Suppressor macrophage treated with lipopolysaccharide for 1 hour (primary cell): Measurements from ENCODE around the gene GPANK1.
A peak's percentile ranks its signal among the peaks of the same experiment; 100 is the strongest.

Experiments
- DNase-seq, 3 donors: peaks; one replicate each; pipeline ENCODE4 v3.0.0-alpha.2; 2020 to 2022

GPANK1 gene

DNA sequence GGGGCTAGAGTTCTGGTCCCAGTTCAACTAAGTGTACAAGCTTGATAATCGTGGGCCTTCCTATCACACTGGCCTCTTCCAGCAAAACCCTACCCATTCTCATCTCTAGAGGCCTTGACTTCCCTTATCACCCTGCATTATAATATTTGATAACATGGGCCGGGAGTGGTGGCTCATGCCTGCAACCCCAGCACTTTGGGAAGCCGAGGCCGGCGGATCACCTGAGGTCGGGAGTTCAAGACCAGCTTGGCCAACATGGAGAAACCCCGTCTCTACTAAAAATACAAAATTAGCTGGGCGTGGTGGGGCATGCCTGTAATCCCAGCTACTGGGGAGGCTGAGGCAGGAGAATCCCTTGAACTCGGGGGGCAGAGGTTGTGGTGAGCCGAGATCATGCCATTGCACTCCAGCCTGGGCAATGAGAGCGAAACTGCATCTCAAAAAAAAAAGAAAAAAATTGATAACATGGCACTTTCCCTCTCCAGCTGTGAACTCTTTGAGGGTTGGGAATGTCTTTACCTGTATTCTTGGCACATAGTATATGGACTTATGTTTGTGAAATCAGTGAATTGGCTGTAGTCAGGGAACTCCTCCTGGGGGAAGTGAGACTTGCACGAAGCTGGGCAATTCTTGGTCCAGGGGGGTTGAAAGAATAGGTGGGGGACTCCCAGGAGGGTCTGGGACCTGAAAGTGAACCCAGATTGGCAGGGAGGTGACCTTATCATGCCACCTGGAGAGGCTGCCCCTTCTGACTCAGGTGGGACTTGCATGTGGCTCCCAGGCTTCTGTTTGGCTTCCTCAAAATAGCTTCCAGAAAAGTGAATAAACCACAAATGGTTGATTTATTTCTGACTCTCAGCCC, 3.3 kb downstream of the GPANK1 start:
- DNase-seq, result no peak

DNA sequence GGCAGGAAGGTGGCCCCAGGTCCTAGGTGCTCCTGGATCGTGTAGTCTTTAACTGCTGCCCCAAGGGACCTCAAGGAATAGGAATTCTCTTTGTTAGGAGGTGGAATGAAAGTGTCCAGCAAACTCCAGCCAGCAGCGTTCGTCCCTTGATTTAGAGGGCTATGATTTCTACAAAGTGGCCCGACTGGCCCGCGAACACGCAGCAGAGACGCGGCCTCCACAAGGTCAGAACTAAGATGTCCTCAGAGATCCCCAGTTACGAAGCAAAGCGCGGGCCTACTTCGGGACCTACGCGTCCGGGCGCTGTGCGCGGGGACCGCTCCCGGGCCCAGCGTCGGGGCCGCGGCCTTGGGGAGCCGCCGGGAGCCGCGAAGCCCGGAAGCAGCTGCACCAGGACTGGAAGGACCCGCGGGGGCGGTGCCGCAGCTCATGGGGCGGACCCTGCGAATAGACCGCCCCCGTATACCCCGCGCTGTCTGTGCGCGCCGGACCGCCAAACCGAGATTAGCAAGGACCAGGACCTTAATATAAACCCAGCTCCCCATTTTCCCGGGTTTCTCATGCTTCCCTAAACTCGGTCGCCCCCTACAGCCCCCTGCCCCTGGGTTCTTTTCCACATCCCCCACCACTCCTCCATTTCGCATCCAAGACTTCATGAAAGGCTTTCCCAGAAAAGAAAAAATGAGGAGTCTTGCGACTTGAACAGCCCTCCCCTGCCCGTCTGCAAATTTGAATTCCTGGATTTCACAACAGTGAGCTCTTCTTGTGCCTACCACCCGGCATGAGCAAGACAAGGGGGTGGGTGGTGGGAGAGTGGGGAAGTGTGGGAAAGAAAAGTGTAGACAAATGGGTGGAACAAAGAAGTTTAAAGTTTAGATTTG, 4.2 kb downstream of the GPANK1 start, which contains the start of gene C6orf47:
Gene C6orf47, minus strand, starts transcription at position 398 of the 881 bp plus-strand sequence. CDS start 831 bp downstream, outside the sequence.
- peak; percentile 86 to 94 (median 87) for DNase-seq

DNA sequence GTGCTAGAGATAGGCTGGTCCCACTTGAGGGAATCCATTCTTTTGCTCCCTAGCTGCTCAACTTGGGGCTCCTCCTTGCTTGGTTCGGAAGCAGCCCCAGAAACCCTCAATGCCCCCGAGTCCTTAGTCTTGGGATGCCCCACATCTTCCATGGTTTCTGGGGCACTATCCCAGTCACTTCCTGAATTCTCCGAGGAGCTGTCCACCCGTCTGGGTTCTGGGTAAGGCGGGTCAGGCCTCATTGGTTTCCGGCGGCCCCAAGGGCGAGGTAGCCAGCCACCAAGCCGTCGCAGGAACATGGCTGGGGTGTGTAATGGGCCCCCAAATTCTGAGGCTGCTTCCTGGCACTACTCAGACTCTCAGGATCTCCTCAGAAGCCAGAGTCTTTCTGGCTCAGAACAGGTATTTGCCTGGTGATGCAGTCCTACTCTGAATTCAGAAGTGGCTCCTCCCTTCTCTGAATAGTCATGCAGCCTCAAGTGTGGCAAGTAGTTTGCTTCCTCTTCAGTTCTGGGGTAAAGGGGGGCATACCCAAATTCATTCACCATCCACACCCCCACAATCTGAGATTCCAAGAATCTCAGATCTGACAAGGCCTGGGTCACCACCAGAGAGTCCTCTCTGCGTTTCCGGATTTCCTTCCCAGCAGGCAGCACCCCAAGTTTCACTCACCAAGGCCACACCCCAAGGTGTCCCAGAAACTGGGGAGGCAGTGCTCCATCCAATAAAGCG, 5.0 kb downstream of the GPANK1 start:
- DNase-seq, result peak; percentile 52 to 66 (median 52)

DNA sequence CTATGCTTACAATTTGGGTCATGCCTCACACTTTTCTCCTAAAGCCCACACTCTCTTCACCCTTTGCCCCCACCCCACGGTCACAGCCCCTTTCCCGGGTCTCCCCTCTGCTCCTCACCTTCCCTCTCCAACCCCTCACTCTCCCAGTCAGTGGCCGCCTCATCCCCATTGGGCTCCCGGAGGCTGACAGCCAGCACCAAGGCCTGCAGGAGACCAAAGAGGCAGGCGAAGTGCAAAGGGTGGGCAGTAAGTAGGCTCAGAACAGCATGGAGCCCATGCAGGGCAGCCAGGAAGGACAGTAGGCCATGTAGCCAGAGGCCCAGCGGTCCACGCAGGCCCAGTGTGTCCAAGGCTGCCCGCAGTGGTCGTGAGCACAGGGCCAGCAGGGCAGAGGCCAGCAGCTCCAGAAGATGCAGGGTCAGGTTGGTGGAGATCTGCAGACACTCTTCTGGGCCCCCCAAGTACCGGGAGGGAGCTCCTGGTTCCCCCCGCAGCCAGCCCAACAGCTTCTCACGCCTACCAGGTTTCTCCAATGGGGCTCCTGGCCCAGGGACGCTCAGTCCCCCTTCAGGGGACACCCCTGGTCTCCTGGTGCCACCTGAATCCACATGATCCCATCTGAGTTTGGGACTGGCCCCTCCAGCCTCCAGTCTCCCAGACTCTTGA, 5.7 kb downstream of the GPANK1 start:
- no peak for DNase-seq

DNA sequence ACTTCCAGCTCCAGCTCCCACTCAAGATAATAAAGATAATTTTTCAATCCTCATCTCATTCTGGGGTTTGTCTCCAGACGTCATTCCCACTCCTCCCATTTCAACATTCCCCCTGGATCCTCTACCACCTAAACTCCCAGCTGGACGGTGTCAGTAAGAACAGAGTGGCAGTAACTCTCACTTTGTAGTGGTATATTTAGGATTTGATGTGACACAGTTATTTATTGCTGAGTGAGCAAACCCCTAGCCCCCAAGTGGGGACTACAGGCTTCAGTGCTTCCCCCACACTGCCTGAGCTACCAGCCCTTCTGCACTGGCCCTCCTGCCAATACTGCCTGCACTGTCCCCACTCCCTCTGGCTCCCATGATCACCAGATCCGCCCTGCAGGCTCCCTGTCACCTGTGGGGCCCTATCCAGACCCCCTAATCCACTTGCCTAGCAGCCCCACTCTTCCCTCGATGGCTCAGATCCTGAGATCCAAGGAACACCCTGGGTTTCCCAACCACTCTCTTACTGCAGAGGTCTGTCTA, 6.6 kb downstream of the GPANK1 start:
- no peak for DNase-seq

DNA sequence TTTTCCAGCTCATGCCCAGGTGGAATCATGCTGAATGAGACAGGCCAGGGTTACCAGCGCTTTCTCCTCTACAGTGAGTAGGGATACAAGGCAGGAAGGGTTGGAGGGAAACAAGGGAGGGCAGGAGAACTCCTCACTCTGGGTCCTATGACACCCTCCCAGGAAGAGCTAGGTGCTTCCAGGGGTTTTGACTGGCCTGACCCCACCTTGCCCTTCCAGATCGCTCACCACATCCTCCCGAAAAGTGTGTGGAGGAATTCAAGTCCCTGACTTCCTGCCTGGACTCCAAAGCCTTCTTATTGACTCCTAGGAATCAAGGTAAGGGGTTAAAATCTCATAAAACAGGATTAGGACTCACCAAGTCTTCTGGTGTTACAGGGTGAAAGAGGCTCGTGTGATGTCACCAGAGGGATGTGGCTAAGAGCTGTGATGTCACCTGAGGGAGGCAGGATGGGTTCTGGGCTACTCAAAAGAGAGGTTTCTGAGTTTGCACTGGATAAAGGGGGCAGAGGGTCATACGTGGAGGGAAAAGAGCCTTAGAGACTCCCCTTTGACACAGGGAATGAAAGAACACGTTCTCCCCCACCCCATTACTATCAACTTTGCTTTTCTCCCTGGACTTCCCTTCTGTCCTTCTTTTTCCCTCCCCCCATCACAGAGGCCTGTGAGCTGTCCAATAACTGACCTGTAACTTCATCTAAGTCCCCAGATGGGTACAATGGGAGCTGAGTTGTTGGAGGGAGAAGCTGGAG, 7.2 kb downstream of the GPANK1 start:
- peak in 2 of 3 donors; percentile 28 to 31 for DNase-seq

DNA sequence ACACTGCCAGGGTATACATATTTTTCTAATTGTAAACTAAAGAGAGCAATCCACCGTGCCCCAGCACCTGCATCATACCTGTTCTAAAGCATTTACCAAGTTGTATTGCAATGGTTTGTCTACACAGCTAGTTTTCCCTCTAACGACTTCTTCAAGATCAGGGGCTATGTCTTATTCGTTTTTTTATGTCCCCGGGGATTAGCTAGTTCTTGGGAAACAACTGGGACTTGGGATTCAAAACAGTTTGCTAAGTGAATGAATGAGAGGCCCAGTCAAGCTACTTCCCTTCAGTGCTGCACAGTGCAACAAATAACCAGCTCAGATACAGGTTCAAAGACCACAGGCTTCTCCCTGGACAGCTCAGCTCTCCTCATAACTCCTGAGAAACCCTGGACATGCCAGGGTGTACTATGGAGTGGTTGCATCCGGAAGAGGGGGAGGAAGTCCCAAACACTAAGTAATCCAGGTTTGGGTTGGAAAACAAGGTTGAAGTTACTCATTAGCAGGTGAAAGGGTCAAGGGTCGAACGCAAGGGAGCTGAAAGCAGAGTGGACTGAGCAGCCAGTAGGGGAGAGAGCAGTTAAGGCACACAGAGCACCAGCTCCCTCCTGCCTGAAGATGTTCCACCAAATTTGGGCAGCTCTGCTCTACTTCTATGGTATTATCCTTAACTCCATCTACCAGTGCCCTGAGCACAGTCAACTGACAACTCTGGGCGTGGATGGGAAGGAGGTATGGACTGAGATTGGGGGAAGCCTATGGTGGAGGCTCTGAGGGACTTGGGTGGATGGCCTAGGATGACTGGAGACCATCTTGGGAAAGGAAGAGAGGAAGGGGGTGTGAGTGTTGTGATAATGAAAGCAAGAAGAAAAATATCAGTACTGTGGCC, 9.2 kb downstream of the GPANK1 start, which contains the start of gene APOM:
Gene APOM, plus strand, starts transcription at position 546 of the 889 bp plus-strand sequence. Its CDS starts 73 bp downstream, at position 619.
- no peak for DNase-seq

DNA sequence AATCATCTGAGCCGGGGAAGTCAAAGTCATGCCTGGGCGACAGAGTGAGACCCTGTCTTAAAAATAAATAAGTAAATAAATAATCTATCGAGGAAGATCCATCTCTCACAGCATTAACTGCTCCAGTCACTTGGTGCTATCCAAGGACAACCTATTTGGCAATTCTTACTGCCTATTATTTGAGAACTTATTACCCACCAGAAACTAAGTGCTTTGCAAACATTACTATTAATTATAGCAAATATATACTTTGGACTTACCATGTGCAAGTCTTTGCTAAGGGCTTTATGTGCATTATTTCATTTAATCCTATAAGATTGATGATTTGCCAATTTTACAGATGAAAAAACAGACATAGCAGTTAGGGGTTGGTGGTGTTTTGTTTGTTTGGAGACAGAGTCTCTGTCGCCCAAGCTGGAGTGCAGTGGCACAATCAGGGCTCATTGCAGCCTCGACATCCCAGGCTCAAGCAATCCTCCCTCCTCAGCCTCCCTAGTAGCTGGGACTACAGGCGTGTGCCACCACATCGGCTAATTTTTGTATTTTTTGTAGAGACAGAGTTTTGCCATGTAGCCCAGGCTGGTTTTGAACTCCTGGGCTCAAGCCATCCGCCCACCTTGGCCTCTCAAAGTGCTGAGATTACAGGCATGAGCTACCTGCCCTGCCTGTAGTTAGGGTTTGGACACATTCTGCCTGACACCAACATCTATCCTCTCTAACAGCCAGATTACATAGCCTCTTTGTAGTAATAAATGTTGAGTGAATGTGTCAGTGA, 10.0 kb downstream of the GPANK1 start:
- no peak for DNase-seq

DNA sequence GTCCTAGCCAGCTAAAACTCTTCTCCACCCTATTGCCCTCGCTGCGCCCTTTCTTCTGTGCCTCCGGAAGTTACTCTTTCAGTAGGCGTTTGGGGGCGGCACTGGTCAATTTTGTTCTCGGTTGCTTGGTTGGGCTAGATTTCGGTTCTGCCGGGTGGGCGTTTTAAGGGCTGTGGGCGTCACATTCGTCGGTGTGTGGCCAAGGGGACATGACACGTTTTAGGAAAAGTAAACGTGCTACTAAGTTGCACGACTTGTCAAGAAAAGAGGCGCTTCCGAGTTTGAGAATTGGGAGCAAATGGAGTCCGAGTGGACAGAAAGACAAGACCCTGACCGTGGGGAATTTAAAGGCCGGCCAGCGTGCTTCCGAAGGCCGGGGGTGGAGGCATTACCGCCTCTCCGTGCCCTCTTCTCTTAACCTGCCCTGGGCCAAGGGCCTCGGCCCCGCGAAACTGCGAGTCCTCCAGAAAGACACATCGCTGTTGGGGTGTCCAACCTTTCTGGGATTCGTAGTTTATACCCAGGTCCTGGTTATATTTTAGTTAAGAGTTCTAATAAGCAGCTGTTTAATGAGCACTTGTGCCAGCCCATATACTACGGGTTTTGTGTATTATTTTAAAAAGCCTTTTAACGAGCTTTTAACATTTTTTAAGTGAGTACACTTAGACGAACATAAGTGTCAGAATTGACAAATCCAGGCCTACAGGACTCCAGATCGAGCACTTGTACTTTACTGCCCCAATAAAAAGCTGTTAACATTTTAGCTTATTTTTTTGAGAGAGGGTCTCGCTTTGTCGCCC, 11.7 kb downstream of the GPANK1 start:
- peak; percentile 93 to 95 (median 94) for DNase-seq

DNA sequence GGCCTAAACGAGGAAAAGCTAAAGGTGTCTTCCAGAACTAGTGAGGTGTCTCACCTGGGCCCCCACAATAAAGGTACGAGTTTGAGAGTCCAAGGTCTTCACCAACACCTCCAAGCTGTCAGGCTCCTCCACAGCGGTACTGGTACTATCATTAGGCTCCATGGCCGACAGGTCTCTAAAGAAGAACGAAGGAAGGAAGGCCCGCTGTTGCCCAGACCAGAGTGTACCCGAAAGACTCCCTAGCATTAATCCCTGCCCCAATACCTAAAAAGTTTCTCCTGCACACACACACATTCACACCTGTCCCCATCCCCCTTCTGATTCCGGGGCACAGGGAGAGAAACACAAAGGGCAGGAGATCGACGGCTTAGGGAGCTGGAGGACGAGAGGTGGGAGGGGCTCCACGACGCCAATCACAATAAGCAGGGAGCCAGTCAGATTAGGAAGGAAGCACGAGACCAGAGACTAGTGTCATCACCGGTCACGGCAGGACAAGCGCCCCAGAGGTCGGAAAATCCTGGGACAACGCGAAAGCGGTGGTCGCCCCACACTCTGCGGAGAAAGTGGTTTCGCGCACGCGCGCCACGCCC, 13.1 kb downstream of the GPANK1 start:
- peak; percentile 92 to 94 (median 92) for DNase-seq

DNA sequence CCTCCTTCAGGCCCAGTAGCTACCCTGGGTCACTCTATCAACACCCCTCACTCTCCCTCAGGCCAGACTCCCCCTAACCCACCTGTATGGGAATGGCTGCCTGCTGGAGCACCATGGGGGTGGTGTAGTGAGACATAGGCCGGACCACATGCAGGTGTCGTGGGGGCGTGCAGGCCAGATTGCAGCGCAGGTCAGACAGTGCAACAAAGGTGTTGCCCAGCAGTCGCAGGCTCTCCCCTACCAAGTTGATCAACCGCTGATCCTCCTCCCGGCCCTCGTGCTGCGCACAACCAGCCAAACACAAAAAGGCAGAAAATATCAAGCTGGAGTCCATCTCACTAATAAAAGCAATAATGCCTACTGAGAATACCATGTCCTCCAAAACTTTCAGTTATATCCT, 19.5 kb downstream of the GPANK1 start:
- DNase-seq, result no peak

DNA sequence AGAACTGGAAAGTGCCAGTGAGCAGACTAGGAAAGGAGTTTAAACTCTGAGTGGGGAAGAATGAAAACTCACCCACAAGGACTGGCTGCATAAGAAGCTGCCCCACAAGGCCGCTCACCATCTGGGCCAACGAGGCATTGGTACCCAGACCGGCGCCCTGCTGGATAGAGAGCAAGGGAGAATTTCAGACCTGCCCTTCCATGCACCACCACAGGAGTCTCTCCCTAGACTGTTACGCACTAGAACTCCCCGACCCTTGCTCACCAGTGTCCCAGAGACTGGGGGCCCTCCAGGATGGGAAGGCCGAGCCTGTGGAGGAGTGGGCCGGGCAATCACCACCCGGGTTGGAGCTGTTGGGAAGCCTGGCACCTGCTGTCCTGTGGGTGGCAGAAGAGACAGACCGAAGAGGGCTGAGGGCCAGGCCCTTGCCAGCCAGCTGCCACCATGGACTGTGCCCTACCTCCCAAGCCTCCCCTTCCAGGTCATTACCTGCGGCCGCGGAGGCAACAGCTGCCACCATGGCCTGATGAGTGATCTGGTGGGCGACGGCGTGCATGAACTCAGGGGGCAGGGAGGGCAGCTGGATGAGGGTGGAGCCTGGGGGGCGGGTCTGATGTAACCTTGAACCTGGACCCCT, 20.9 kb downstream of the GPANK1 start:
- no peak for DNase-seq

DNA sequence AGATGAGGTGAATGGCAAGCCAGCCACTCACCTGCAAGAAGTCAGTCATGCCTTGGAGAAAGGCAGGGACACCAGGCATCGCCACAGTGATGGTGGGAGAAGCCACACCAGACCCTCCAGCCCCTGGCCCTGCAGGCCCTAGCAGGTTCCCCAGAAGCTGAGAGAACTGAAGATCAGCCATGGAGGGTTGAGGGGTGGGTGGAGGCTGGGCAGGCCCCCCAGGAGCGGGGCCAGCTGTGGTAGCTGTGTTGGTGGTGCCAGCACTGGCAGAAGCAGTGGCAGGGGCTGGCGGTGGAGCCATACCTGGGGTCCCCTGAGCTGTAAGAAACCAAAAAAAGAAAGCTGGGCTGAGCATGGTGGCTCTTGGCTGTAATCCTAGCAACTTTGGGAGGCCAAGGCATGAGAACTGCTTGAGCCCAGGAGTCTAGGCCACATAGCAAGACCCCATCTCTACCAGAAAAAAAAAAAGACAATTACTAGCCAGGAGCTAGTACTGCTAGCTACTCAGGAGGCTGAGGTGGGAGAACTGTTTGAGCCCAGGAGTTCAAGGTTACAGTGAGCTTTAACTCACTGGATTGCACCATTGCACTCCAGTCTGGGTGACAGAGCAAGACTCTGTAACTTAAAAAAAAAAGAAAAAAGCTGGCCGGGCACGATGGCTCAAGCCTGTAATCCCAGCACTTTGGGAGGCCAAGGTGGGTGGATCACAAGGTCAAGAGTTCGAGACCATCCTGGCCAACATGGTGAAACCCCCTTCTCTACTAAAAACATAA, 21.8 kb downstream of the GPANK1 start:
- no peak for DNase-seq

DNA sequence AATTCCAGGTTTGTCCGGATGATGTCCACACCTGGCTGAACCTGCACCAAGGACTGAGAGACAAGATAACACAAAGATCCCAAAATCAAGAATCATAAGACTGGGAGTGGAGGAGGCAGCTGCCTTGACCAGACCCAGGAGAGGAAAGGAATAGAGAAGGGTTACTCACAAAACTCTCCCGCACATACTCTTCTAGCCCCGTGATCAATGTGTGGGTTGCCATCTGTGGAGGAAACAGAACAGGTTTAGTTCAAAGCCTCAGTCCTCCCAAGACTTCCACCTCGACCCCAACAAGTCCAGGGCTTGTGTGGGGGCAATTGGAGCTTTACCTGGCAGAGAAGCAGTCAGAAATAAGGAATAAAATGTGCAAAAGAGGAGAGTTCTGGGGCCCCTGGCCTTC, 23.4 kb downstream of the GPANK1 start:
- no peak for DNase-seq

DNA sequence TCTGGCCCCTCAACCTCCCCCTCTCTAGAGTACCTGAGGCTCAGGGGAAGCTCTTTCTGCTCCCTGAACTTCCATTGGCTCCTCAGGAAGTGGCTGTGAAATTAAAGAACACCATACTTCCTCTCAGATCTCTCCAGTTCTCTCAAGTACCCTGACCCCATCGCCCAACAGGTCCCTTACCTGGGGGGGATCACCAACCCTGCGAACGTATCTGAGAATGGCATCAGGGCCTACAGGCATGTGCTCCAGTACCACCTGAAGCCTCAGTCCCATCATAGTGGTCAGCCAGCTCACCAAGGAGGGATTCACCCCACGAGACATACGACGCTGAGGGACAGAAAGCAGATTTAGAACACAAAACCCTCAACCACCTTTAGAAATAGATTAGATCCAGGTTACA, 24.2 kb downstream of the GPANK1 start:
- no peak for DNase-seq

DNA sequence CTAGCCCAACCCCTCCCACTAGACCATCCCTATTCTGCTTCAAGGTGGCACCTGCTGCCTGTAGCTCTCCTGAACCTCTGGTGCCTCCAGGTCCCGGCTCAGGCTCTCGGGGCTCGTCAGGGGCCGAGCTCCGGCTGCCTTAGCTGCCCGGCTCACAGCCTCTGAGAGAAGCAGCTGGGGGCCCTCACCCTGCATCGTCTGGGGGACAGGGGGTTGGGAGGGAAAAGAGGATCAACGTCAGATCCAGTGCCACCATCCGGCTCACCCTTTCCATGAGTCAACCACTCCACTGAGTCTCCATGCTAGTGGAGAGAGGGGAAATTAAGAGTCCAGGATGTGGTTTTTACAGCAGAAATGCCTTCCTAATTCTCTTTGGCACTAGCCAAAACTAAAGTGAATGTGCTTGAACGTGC, 25.3 kb downstream of the GPANK1 start:
- peak in 2 of 3 donors; percentile 24 to 47 for DNase-seq

DNA sequence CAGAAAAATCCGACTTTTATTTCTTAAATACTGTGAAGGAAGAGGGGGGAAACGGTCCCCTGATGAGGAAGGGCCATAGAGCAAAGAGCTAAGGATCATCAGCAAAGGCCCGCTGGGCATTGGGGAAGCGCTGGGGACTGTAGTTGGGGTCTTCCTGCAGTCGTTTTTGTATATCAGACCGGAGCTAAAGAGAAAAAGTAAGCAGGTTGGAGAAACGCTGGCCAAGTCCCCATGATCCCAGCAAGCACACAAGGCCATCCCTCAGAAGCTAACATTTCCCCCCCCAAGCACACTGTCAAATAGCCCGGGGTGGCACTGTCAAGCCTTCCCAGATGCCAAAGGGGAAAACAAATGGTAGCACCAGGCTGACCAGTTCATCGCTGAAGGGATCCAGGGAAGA, 25.8 kb downstream of the GPANK1 start:
- no peak for DNase-seq
